ENCODE results near the gene NUDT14. TPM values are rescaled to one million over a fixed set of nuclear protein-coding genes. Genes with fewer than 3 reads are reported as not detected.

Gene NUDT14
- total and polyA plus RNA-seq, 2 donors, result 17.2 to 18.1 TPM

GRCh38 chr14:105195522-105196264, 14.6 kb upstream of the NUDT14 start:
- Histone ChIP-seq H3K27ac (ENCODE audit: low read depth in 1 of 2, low read length in 1 of 2) (no peak overlapping the region), H3K4me1 (ENCODE audit: control insufficient read depth in 2 of 2, insufficient read depth in 2 of 2, low read length in 2 of 2) (peaks cover 0 to 39% of the 10 kb centered on the region in 2 donors), H3K36me3 (ENCODE audit: control insufficient read depth in 2 of 2, insufficient read depth in 2 of 2, low read length in 1 of 2) (no peaks in the 10 kb centered on the region), H3K4me3 (ENCODE audit: low read length in 2 of 2) (no peak overlapping the region), H3K9me3 (ENCODE audit: control insufficient read depth in 2 of 2, insufficient read depth in 1 of 2, low read length in 1 of 2) (no peaks in the 10 kb centered on the region), H3K27me3 (ENCODE audit: control insufficient read depth in 2 of 2, insufficient read depth in 1 of 2, low read length in 1 of 2) (peaks cover 50 to 88% of the 10 kb centered on the region in 2 donors)
- peak in 2 of 9 donors; percentile 35 to 47 for DNase-seq (ENCODE audit: low read depth in 6 of 9, low spot score in 9 of 9)
- WGBS, result 19% methylated on average over 25 of the region's 25 CpGs

- H3K9me3 ChIP-seq (ENCODE audit: control insufficient read depth in 2 of 2, insufficient read depth in 1 of 2, low read length in 1 of 2), result no peaks in the 10 kb centered on the region
- no peak overlapping the region for H3K4me3 ChIP-seq (ENCODE audit: low read length in 2 of 2)
- H3K27ac ChIP-seq (ENCODE audit: low read depth in 1 of 2, low read length in 1 of 2), result no peak overlapping the region
- no peaks in the 10 kb centered on the region for H3K36me3 ChIP-seq (ENCODE audit: control insufficient read depth in 2 of 2, insufficient read depth in 2 of 2, low read length in 1 of 2)
- DNase-seq (ENCODE audit: low read depth in 6 of 9, low spot score in 9 of 9), result no peak
- WGBS, result 79% methylated on average over 10 of the region's 10 CpGs
- H3K4me1 ChIP-seq (ENCODE audit: control insufficient read depth in 2 of 2, insufficient read depth in 2 of 2, low read length in 2 of 2), result peaks cover 0 to 39% of the 10 kb centered on the region in 2 donors
- H3K27me3 ChIP-seq (ENCODE audit: control insufficient read depth in 2 of 2, insufficient read depth in 1 of 2, low read length in 1 of 2), result peaks cover 47 to 82% of the 10 kb centered on the region in 2 donors
Observed at GRCh38 chr14:105195051-105195450, 13.9 kb upstream of the NUDT14 start.

GRCh38 chr14:105193916-105194782, 13.0 kb upstream of the NUDT14 start:
- WGBS, result 50% methylated on average over 17 of the region's 17 CpGs
- peak in 2 of 9 donors; percentile 35 to 54 for DNase-seq (ENCODE audit: low read depth in 6 of 9, low spot score in 9 of 9)
- H3K9me3 ChIP-seq (ENCODE audit: control insufficient read depth in 2 of 2, insufficient read depth in 1 of 2, low read length in 1 of 2), result no peaks in the 10 kb centered on the region
- peaks cover 0 to 39% of the 10 kb centered on the region in 2 donors for H3K4me1 ChIP-seq (ENCODE audit: control insufficient read depth in 2 of 2, insufficient read depth in 2 of 2, low read length in 2 of 2)
- peaks cover 42 to 75% of the 10 kb centered on the region in 2 donors for H3K27me3 ChIP-seq (ENCODE audit: control insufficient read depth in 2 of 2, insufficient read depth in 1 of 2, low read length in 1 of 2)
- no peak overlapping the region for H3K27ac ChIP-seq (ENCODE audit: low read depth in 1 of 2, low read length in 1 of 2)
- H3K36me3 ChIP-seq (ENCODE audit: control insufficient read depth in 2 of 2, insufficient read depth in 2 of 2, low read length in 1 of 2), result no peaks in the 10 kb centered on the region
- no peak overlapping the region for H3K4me3 ChIP-seq (ENCODE audit: low read length in 2 of 2)

- H3K4me3 ChIP-seq (ENCODE audit: low read length in 2 of 2), result no peak overlapping the region
- peaks cover 32 to 66% of the 10 kb centered on the region in 2 donors for H3K27me3 ChIP-seq (ENCODE audit: control insufficient read depth in 2 of 2, insufficient read depth in 1 of 2, low read length in 1 of 2)
- DNase-seq (ENCODE audit: low read depth in 6 of 9, low spot score in 9 of 9), result no peak
- peaks cover 0 to 39% of the 10 kb centered on the region in 2 donors for H3K4me1 ChIP-seq (ENCODE audit: control insufficient read depth in 2 of 2, insufficient read depth in 2 of 2, low read length in 2 of 2)
- H3K36me3 ChIP-seq (ENCODE audit: control insufficient read depth in 2 of 2, insufficient read depth in 2 of 2, low read length in 1 of 2), result no peaks in the 10 kb centered on the region
- H3K27ac ChIP-seq (ENCODE audit: low read depth in 1 of 2, low read length in 1 of 2), result no peak overlapping the region
- peaks cover 0 to 10% of the 10 kb centered on the region in 2 donors for H3K9me3 ChIP-seq (ENCODE audit: control insufficient read depth in 2 of 2, insufficient read depth in 1 of 2, low read length in 1 of 2)
- WGBS, result 11% methylated on average over 29 of the region's 29 CpGs
Observed at GRCh38 chr14:105192866-105193731, 12.0 kb upstream of the NUDT14 start.

GRCh38 chr14:105187935-105188524, 6.9 kb upstream of the NUDT14 start:
- Histone ChIP-seq H3K4me1 (ENCODE audit: control insufficient read depth in 2 of 2, insufficient read depth in 2 of 2, low read length in 2 of 2) (peaks cover 0 to 4% of the 10 kb centered on the region in 2 donors), H3K27ac (ENCODE audit: low read depth in 1 of 2, low read length in 1 of 2) (no peak overlapping the region), H3K27me3 (ENCODE audit: control insufficient read depth in 2 of 2, insufficient read depth in 1 of 2, low read length in 1 of 2) (peaks cover 0 to 38% of the 10 kb centered on the region in 2 donors), H3K9me3 (ENCODE audit: control insufficient read depth in 2 of 2, insufficient read depth in 1 of 2, low read length in 1 of 2) (peaks cover 0 to 15% of the 10 kb centered on the region in 2 donors), H3K36me3 (ENCODE audit: control insufficient read depth in 2 of 2, insufficient read depth in 2 of 2, low read length in 1 of 2) (no peaks in the 10 kb centered on the region), H3K4me3 (ENCODE audit: low read length in 2 of 2) (no peak overlapping the region)
- no peak for DNase-seq (ENCODE audit: low read depth in 6 of 9, low spot score in 9 of 9)
- 79% methylated on average over 14 of the region's 14 CpGs for WGBS

- Histone ChIP-seq H3K4me3 (ENCODE audit: low read length in 2 of 2) (no peak overlapping the region), H3K36me3 (ENCODE audit: control insufficient read depth in 2 of 2, insufficient read depth in 2 of 2, low read length in 1 of 2) (no peaks in the 10 kb centered on the region), H3K27ac (ENCODE audit: low read depth in 1 of 2, low read length in 1 of 2) (no peak overlapping the region), H3K9me3 (ENCODE audit: control insufficient read depth in 2 of 2, insufficient read depth in 1 of 2, low read length in 1 of 2) (peaks cover 0 to 15% of the 10 kb centered on the region in 2 donors), H3K27me3 (ENCODE audit: control insufficient read depth in 2 of 2, insufficient read depth in 1 of 2, low read length in 1 of 2) (peaks cover 0 to 43% of the 10 kb centered on the region in 2 donors), H3K4me1 (ENCODE audit: control insufficient read depth in 2 of 2, insufficient read depth in 2 of 2, low read length in 2 of 2) (peaks cover 0 to 10% of the 10 kb centered on the region in 2 donors)
- WGBS, result 87% methylated on average over 4 of the region's 4 CpGs
- no peak for DNase-seq (ENCODE audit: low read depth in 6 of 9, low spot score in 9 of 9)
Observed at GRCh38 chr14:105187116-105187515, 6.0 kb upstream of the NUDT14 start.

GRCh38 chr14:105185973-105186372, 4.9 kb upstream of the NUDT14 start:
- no peak for DNase-seq (ENCODE audit: low read depth in 6 of 9, low spot score in 9 of 9)
- Histone ChIP-seq H3K9me3 (ENCODE audit: control insufficient read depth in 2 of 2, insufficient read depth in 1 of 2, low read length in 1 of 2) (peaks cover 0 to 15% of the 10 kb centered on the region in 2 donors), H3K27ac (ENCODE audit: low read depth in 1 of 2, low read length in 1 of 2) (no peak overlapping the region), H3K4me3 (ENCODE audit: low read length in 2 of 2) (no peak overlapping the region), H3K36me3 (ENCODE audit: control insufficient read depth in 2 of 2, insufficient read depth in 2 of 2, low read length in 1 of 2) (no peaks in the 10 kb centered on the region), H3K4me1 (ENCODE audit: control insufficient read depth in 2 of 2, insufficient read depth in 2 of 2, low read length in 2 of 2) (peaks cover 0 to 10% of the 10 kb centered on the region in 2 donors), H3K27me3 (ENCODE audit: control insufficient read depth in 2 of 2, insufficient read depth in 1 of 2, low read length in 1 of 2) (peaks cover 7 to 44% of the 10 kb centered on the region in 2 donors)
- 51% methylated on average over 4 of the region's 4 CpGs for WGBS

GRCh38 chr14:105185001-105185400, 3.9 kb upstream of the NUDT14 start:
- peaks cover 0 to 15% of the 10 kb centered on the region in 2 donors for H3K4me1 ChIP-seq (ENCODE audit: control insufficient read depth in 2 of 2, insufficient read depth in 2 of 2, low read length in 2 of 2)
- no peak for DNase-seq (ENCODE audit: low read depth in 6 of 9, low spot score in 9 of 9)
- no peak overlapping the region for H3K4me3 ChIP-seq (ENCODE audit: low read length in 2 of 2)
- no peak overlapping the region for H3K27ac ChIP-seq (ENCODE audit: low read depth in 1 of 2, low read length in 1 of 2)
- peaks cover 7 to 51% of the 10 kb centered on the region in 2 donors for H3K27me3 ChIP-seq (ENCODE audit: control insufficient read depth in 2 of 2, insufficient read depth in 1 of 2, low read length in 1 of 2)
- no peaks in the 10 kb centered on the region for H3K36me3 ChIP-seq (ENCODE audit: control insufficient read depth in 2 of 2, insufficient read depth in 2 of 2, low read length in 1 of 2)
- WGBS, result 92% methylated on average over 18 of the region's 18 CpGs
- H3K9me3 ChIP-seq (ENCODE audit: control insufficient read depth in 2 of 2, insufficient read depth in 1 of 2, low read length in 1 of 2), result peaks cover 0 to 15% of the 10 kb centered on the region in 2 donors

Data from thymus (tissue), 11 donors.